DLD1 (cell line): Measurements from ENCODE around the gene MTERF4.

ENCODE experiments used
- in situ Hi-C: cut with HindIII; loops from 2 replicates; pipeline ENCODE4 v1.10.0; 2017; ENCODE audit warnings: low sequenced_read_pairs

The MTERF4 gene

DNA sequence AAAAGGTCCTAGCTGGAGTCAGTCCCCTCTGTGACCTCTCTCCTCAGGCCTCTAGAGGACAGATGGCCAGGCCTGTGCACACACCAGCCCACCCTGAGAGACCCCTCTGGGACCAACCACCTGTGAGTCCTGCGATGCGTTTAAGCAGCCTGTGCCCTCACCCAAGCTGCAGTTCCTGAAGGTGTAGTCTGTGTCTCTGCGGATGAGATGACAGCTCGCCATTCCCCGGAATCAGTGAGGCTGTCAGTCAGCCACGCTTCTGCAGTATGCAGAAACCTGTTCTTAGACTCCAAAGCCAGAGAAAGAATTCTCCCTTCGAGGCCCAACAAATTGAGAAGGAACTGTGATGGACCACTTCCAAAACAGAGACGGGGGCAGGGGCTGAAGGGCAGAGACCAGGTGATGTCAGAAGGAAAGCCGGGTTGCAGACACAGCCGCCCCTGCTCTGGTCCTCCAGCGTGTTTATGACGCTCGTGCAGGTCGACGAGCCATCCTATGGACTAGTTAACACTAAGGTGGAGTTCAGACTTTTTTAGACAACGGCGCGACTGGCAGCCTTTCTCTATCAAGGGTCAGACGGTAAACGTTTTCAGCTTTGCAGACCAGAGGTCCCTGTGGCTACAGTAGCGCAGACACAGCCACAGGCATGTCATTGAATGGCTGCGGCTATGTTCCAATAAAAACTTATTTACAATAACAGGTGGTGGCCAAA, 10.2 kb downstream of the MTERF4 start:
- in situ Hi-C loops = no loop called here

DNA sequence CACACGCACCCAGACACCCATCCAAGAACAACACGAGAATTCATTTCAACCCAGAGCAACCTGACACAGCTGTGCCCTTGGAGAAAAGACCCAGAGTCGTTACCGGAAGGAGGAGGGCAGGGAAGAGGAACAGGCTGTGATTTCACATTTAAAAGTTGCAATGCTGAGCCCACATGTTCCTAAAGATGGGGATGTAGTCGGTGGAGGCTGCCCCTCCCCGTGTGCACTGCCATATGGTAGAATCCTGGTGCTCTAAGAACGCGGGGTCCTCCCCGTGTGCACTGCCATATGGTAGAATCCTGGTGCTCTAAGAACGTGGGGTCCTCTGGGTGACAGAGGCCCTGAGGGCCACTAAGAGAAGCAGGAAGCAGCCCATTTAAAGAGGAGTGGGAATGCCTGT, 10.9 kb downstream of the MTERF4 start:
- in situ Hi-C loops = no loop called here

DNA sequence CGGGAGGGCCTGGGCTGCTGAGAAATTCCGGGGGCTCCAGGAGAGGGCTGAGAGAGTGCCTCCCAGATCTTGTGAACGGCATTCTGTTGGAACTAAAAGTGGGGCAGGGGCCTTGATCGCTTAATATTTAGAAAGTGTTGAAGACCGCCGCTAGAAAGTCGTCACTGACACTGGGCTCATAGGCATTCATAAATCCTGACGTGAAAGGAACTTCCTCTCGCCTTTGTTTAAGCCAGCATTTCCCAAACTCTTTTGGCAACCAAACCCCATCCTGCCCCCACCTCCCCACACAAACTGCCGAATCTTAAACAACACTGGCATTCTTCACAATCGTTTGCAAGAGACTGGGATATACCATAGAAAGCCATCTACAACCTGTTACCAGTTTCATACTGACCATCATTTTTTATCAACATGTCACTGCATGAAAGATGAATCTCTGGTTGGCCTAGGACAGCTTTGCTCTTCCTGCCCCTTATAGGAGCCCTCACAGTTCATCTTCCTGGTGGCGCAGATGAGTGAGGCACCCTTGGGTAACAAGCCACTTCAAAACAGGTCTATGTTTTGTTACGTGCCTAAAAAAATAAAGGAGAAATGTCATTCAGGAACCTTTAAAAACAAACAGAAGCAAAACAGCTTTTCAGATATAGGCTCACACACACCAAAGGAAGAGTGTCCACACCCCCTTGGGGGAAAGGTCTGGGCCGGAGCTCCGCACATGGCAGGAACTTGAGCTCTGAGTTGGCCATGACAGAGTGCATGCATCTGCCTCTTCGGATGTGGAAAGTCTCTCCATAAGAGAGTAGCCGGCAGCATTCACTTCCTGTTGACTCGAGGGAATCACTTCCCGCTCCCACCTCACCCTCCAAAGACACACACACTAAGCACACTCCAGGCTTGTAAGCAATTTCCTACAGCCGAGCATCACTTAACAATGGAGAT, 13.0 kb downstream of the MTERF4 start:
- in situ Hi-C loops = no loop called here

DNA sequence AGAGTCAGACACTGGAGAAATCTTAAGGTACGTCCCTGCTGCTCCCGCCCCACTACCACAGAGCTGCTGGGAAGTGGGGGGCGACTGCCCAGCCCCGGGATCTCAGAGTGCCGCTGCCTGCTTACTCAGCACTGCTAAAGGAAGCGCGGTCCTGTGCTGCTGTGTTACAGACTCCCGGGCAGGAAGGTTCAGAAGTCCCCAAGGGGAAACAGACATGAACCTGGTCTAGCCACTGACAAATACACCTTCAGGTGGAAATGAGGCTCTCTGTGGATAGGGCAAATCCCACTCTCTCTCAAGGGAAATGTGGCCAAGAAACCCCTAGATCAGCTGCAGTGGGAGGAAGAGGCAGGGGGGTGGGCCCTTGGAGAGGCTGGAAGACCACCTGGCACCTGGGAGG, 13.7 kb downstream of the MTERF4 start:
- in situ Hi-C loops = no loop called here

DNA sequence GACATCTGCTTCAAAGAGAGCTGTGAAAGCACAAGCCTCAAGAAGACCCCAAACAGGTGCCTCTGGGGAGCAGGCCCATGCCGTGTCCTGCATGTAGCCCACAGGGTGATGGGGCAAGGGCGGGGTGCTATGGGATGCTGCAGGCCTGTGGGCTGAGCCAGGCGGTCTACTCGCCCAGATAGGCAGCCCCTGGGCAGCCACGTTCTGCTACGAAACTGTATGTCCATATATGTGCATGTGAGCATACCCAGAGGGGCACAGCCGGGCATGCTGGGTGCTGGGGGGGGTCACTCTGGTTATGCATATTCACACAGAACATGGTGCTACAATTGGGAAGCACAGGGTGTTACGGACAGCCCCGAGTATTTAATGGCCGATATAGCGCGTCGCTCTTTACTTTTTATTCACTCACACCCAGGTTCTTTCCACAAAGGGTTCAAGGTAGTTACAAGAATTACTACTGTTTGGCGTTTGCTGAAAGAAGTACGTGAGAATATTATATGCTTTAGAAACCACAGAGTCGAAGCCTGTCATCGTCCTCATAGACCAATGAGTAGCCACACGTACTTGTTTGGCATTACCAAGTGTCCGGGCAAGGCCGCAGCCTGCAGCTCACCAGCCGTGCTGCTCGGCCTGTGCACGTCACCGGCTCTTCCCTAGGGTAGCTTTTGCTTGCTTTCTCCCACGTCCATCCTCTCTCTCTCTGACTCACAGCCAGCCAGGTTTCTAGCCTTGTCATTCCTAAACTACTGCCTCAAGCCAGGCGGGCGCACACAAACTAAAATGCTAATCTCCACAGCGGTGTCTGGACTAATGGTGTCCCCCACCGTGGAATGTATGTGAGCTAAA, 14.4 kb downstream of the MTERF4 start:
- in situ Hi-C loops = no loop called here

DNA sequence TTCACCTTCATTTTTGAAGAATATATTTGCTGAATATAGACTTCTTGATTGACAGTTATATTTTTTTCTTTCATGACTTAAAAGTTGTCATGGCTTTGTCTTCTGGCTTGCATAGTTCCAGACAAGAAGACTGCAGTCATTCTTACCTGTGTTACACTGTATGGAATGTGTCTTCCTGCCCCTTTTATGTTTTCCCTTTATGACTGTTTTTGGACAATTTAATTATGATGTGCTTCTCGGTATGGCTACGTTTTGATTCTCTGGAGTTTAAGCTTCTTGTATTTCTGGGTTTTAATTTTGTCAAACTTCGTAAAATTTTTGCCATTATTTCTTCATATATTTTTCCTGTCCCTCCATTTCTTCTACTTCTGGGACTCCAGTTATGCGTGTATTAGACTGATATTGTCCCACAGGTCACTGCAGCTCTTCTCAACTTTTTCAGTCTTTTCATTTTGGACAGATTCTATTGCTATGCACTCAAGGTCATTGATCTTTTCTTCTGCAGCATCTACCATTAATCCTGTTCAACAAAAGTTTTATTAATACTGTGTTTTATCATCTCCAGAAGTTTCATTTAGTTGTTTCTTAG, 17.1 kb downstream of the MTERF4 start:
- in situ Hi-C loops = no loop called here

DNA sequence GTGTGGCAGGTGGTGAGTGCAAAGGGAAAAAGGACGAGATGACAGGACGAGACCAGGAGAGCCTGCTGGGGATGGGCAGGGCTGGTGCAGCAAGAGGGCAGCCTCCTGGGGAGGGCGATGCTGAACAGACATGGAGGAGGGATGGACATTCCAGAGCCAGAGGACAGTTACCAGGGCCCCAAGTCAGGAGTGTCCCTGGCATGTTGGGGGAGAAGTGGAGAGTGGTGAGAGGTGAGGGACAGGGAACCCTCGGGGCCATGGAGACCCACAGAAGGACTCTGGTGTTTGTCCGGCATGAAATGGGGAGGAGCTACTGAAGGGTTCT, 19.0 kb downstream of the MTERF4 start:
- in situ Hi-C loops = no loop called here

DNA sequence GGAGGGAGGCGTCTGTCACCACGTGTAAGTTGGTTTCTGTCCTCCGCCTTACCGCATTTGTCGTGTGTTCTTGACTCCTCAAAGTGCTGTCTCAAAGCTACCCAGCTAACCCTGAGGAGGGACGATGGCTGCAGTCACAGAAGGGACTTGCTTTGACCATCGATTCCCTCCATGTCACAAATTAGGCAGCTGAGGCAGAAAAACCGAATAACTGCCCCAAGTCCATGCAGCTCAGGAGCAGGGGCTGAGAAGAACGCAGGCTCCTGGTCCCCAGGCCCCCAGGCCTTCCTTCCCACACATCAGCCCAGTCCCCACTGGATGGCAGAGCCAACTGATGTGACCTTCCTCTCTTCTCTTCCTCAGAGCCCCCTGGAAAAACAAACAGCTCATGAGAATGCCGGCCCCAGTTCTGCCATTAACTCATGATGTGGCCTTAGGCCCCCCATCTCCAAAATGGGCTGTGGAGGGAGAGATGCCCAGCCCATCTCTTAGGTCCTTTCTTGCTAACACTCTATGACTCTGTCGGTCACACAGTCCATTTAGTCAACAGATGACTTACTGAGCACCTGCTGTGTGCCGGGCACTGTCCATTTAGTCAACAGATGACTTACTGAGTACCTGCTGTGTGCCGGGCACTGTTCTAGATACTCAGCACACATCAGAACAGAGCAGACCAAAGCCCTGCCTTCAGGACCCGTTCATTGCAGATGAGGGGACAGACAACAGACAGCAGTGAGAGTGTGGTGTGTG, 19.6 kb downstream of the MTERF4 start:
- in situ Hi-C loops = no loop called here

DNA sequence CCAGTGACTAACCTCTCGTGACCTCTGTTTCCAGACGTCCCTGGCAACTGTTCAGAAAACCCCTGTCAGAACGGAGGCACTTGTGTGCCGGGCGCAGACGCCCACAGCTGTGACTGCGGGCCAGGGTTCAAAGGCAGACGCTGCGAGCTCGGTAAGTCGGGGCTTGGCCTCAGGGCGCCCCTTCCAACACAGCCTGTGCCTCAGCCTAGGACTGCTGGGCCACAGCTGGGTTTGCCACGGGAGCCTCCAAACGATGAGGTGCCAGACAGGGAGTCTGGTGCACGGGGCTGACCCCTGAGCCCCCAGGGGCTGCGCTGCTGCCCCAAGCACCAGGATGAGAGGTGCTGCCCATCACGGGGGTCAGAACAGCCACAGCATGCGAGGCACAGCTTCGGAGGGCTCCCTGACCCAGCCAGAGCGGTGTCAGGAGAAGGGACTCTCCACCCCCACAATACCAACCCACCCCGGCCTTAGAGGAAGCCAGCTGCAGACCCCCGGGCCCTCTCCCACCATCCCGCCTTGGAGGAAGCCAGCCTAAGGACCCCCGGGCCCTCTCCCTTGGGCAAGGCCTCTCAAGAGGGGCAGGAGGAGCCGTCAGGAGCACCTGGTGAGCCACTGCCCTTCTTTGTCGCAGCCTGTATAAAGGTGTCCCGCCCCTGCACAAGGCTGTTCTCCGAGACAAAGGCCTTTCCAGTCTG, 20.3 kb downstream of the MTERF4 start:
- in situ Hi-C loops = no loop called here

DNA sequence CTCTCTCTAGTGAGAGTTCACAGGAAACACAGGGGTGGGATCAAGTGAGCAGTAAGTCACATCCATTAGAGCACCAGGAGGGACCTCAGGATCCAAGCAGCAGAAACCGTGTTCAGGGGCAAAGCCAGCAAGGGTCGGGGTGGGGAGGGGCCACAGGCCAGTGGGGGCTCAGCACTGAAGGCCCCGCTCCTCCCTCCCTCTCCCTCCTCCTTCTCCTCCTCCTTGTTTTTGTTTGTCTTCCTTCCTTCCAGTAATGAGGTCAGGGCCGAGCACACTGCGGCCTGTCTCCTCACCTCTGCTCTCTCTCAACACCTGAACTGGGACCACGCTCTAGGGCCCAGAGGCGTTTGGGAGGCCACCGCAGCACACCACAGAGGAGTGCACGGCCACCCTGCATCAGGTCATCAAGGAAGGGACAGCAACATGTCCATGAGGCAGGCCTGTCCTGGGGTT, 20.9 kb downstream of the MTERF4 start:
- in situ Hi-C loops = no loop called here

DNA sequence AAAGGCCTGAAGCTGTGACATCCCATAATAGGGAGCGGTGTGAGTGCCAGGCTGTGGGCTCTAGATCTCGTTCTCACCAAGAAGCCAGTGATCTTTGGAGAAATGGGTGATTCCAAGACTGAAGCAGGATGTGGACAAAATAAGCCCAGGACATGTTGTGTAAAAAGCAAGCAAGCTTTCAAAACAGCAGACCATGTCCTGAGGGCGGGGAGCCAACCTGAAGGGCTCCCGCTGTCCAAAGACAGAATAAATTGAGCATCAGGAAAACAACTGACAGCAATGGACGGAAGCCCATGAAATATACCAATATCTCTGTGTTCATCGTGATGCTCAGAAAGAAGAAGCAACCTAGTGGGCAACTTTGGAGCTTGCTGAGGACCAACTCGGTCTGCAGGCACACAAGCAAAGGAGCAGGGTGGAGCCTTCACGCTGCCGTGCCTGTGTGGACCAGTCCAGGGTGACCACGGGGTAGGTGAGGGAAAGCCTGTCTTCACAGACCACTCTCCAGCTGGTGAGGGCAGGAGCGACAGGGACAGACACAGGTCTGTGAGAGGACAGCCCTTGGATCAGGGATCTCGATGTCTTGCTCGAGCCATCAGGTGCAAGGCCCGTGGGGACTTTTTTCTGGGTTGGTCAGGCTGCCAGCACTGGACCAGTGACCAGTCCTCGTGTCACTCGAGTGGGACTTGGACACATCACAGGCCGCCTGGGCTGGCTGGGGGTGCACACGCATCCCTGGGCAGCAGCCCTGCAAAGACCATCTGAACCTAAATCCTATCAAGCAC, 21.5 kb downstream of the MTERF4 start:
- in situ Hi-C loops = no loop called here

DNA sequence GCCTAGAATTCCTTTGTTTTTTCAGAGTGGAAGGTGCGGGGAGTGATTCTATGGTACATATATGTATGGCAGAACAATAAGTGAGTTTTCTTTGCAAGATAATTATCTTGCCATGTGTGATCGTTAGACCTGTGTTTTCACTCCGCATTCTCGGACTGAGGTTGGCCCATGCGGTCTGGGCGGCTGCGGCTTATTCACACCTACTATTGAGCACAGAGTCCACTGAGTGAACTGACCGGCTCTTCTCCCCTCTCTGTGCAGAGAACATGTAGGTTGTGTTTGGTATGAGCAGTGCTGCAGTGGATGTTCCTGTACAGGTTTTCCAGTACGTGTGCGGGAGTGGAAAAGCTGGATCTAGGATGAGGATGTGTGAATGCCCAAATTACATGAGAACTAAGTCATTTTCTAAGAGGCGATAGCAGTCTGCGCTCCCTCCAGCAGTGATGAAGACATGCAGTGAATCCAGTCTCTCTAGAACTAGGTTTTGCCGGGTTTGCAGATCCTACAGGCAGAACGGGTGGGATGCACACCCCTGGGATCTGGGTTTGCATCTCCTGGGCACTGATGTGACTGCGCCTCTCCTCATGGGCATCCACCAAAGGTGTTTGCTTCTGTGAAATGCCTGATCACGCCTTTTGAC, 27.1 kb downstream of the MTERF4 start:
- in situ Hi-C loops = no loop called here

DNA sequence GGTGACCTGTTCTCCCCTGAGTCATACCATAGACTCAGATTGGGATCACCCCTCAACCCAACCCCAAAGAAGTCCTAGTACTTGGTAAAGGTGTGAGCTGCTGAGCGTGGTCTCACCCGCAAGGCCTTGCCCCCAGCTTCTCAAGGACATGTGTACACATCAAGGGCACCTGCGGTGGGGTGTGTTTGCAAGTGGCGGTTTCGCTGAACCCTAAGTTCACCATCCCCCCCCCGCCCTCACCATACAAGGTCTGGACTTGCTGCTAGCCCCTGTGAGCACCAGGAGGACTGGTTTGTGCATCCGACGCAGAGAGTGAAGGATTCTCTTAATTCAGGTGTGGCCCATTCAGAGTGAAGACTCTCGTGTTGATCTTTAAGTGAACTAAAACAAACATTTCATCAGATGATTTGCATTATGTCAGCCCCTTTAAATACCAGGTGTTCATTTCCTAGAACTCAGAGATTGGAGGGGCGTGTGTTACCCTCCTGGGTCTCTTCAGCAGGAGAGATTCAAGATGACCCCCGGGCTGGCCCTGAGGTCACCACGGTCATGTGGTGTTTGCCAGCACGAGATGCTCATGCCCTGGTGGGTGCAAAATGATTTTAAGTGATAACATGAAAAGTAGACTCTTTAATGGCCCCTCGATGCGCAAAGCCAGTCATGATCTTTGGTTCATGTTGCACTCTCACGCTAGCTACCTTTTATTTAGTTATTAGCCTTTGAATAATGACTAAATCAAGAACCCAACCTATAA, 27.8 kb downstream of the MTERF4 start:
- in situ Hi-C loops = no loop called here

DNA sequence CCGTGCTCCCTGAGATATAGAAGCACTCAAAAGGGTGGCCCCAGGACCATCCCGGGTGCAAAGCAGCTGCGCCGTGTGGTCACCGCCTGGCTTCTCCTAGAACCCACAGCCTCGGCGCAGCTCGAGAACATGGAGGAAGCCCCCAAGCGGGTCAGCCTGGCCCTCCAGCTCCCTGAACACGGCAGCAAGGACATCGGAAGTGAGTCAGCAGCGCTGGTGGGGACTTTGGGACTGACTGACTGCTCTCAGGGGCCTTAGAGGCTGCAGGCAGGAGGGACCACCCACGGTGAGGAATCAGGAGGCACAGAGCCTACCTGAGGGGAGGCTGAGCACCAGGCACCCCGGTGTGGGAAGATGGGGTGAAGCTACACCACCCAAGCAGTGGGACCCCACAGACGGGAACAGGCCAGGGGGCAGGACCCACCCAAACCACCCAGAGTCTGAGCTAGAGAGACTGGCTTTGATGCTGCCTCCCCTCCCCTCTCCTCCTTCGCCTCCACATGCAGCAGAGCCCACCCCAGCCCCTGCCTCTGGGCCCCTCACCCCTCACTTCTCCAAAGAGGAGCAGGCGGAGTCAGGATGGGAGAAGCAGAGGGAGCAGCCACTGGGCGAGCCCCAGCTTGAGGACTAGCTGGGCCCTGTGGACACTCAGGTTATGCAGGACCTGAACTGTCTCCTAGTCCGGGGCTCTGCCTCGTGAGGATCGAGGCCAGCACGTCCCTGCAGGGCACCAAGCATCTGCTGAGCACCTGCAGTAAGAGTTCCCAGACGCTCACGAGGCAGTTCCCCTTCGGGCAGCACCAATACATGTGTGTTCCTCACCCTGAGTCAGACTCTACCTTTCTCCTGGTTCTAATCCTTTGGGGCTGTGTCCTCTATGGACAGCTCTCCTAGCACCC, 28.7 kb downstream of the MTERF4 start:
- in situ Hi-C loops = no loop called here

DNA sequence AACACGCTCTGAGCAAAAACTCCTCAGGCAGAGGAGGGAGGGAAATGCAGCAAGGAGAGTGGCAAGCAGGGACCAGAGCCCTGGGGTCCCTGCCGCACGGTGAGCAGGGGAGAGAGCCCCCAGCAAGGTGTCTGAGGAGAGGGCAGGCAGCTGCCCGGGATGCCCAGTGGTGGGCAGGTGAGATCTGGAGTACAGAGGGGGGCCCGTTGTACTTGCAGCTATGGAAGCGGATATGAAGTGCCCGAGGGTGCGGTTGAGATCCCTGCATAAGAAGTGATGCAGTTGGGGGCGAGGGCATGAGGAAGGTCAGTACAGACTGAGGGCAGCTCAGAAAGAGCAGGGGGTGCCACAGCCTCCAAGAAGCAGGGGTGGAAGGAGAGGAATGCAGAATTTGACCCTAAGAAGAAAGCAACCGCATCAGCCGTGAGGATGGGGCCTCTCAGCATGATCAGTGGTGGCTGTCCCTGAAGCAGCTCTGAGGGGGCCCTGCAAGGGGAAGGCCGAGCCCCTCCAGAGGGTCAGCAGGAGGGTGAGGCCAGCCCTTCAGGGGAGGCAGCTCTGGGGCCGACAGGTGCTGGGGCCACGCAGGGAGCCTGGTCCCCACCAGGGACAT, 29.4 kb downstream of the MTERF4 start:
- in situ Hi-C loops = no loop called here

DNA sequence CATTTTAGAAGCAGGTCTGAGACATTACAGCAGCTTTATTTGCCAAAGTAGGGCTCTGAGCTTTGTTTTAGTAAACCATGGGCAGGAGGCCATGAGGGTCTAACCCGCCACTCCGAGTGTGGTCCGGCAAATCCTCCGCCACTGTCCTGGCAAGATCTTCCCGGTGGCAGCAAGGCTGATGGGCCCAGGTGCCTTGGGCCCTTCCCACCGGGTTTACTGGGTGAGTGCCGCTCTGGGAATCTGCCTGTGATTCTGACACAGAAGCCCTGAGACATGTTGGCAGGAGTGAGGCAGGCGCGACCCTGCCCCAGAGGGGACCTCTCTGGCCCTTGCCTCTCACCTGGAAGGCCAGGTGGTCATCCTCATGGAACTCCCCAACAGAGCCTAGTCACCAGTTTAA, 29.9 kb downstream of the MTERF4 start:
- in situ Hi-C loops = no loop called here
